Esophagus squamous epithelium (tissue), 5 donors: Measurements from ENCODE around the gene FOXP1. TPM values are rescaled to one million over a fixed set of nuclear protein-coding genes. Genes with fewer than 3 reads are reported as not detected.

Experiments
- DNase-seq: peaks from one replicate; lab custom pipeline; 2025; lab: John Stamatoyannopoulos, UW
- H3K27ac ChIP-seq, 4 donors: fragments of 200-600 bp; sonication (generic); one replicate each; pipeline ENCODE4 v1.5.1; 2016 to 2019; ENCODE audit warnings: mild to moderate bottlenecking in 1 of 4
- H3K27me3 ChIP-seq, 4 donors: fragments of 200-600 bp; sonication (generic); 1 replicate in 3 of 4; 2 replicates in 1 of 4; pipeline versions ENCODE4 v1.5.1 to v1.6.0; 2017 to 2021; ENCODE audit warnings: antibody characterized with exemption in 1 of 4
- H3K36me3 ChIP-seq, 3 donors: fragments of 200-600 bp; sonication (generic); one replicate each; pipeline ENCODE4 v1.5.1; 2016 to 2019
- H3K4me1 ChIP-seq, 3 donors: fragments of 200-600 bp; sonication (generic); one replicate each; pipeline ENCODE4 v1.5.1; 2017 to 2019
- H3K4me3 ChIP-seq, 4 donors: fragments of 200-600 bp; sonication (generic); 1 replicate in 3 of 4; 2 replicates in 1 of 4; pipeline ENCODE4 v1.5.1; 2016 to 2019; ENCODE audit warnings: mild to moderate bottlenecking in 2 of 4, moderate library complexity in 1 of 4
- H3K9me3 ChIP-seq, 3 donors: fragments of 200-600 bp; sonication (generic); one replicate each; pipeline ENCODE4 v1.5.1; 2016 to 2019
- POLR2A ChIP-seq, 4 donors: fragments of 450-650 bp; IDR thresholded peaks; one replicate each; pipeline ENCODE4 v1.6.1; 2017; ENCODE audit warnings: antibody characterized with exemption in 4 of 4, mild to moderate bottlenecking in 4 of 4, moderate library complexity in 3 of 4
- WGBS, 2 donors: methylation state at CpG; one replicate each; pipeline ENCODE4 v1.1.5; 2018; 5-methylcytosine and 5-hydroxymethylcytosine counted together
- intact Hi-C: fragments of 100-400 bp; cut with DNase I; formaldehyde crosslinking; loops from one replicate; pipeline ENCODE4 v1.15.0; 2022
- total RNA-seq, 4 donors: library from RNA; depleted of rRNA; stranded (reverse); fragments of >200 nt; gene quantifications; one replicate each; pipeline ENCODE4 v1.1.0, GENCODE V29; 2016
- TF ChIP-seq, protein P1 (sequence below), 6 experiments: fragments of 450-650 bp in 4 of 6; fragments of 200-600 bp in 2 of 6; sonication (generic) in 2 of 6; IDR thresholded peaks; one replicate each; pipeline ENCODE4 v1.5.1; 2016 to 2019; ENCODE audit warnings: antibody characterized with exemption in 6 of 6, mild to moderate bottlenecking in 4 of 6, moderate library complexity in 4 of 6
- donor health status: DM: yes; HTN: yes; CAD: no.

The FOXP1 gene
- total RNA-seq, 4 donors from 2014 or later, result 49.1 to 124 (median 61.1) TPM

DNA sequence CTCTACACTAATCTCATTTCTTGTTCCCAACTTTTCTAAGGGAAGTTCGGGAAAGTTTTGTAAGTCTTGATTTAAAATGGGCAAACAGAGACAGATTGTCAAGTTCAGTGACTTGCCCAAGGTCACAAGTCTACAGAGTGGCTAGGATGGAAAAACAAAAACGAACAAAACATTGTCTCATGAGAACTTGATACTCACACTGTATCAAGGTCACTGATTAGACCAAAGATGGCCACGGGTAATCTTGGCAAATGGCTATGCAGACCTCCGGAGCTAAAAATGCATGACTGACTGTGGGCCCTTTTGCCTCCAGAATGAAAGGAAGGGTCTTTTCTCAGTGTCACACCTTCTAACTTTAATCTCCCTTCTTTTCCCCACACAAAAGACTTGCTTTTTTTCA, 460.9 kb downstream of the FOXP1 start:
- DNase-seq, result no peak
- 79 to 87% methylated on average over 4 of the region's 4 CpGs for WGBS, 2 donors
- Histone ChIP-seq H3K4me1 (peaks cover 0 to 92% (median 20%) of the 10 kb centered on the region in 3 donors), H3K36me3 (no peaks in the 10 kb centered on the region), H3K27ac (no peak overlapping the region), H3K4me3 (no peak overlapping the region), H3K9me3 (no peaks in the 10 kb centered on the region), H3K27me3 (no peaks in the 10 kb centered on the region)
- intact Hi-C loops, result no loop called here
- TF ChIP-seq, protein P1, sequence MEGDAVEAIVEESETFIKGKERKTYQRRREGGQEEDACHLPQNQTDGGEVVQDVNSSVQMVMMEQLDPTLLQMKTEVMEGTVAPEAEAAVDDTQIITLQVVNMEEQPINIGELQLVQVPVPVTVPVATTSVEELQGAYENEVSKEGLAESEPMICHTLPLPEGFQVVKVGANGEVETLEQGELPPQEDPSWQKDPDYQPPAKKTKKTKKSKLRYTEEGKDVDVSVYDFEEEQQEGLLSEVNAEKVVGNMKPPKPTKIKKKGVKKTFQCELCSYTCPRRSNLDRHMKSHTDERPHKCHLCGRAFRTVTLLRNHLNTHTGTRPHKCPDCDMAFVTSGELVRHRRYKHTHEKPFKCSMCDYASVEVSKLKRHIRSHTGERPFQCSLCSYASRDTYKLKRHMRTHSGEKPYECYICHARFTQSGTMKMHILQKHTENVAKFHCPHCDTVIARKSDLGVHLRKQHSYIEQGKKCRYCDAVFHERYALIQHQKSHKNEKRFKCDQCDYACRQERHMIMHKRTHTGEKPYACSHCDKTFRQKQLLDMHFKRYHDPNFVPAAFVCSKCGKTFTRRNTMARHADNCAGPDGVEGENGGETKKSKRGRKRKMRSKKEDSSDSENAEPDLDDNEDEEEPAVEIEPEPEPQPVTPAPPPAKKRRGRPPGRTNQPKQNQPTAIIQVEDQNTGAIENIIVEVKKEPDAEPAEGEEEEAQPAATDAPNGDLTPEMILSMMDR (IDR thresholded peaks at IDR 0.05), result no peak
- no peak for TF ChIP-seq POLR2A (IDR thresholded peaks at IDR 0.05)

DNA sequence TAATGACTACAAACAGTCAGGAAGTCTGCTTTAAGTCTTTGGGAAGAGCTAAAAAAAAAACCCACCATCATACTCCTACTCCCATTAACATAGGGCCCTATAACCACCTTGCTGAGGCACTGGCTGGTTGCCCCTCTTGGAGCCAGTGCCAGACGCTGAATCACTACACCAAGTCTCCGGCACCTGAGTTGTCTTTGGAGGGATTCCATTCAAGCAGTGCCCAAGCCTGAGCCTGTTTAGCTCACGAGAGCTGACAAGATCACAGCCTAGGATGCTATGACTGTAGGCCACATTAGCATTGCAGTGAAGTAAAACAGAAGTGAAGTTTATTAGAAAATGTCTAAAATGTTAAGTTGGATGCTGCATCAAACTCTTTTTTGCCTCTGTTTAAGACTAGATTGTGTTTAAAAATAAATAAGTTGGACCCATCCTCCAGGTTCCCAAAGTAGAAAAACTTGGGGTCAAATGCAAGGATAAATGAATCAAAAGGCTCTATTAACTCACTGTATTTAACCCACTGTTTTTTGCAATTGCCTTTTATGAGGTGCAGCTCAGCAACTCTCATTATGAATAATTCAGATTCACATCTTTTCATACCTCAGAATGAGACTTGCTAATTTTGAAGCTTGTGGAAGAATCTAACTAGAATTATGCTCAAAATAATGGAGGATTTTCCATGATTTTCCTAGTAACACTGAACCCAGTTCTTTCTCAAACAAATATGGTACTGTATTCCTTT, 461.9 kb downstream of the FOXP1 start:
- Histone ChIP-seq H3K27me3 (no peaks in the 10 kb centered on the region), H3K9me3 (no peaks in the 10 kb centered on the region), H3K27ac (no peak overlapping the region), H3K36me3 (no peaks in the 10 kb centered on the region), H3K4me3 (no peak overlapping the region), H3K4me1 (peaks cover 0 to 94% (median 23%) of the 10 kb centered on the region in 3 donors)
- WGBS, 2 donors, result 29 to 35% methylated on average over 2 to 3 of the region's 3 CpGs
- TF ChIP-seq, protein P1 (IDR thresholded peaks at IDR 0.05), result no peak
- no peak for TF ChIP-seq POLR2A (IDR thresholded peaks at IDR 0.05)
- intact Hi-C loops, result no loop called here
- DNase-seq, result no peak

DNA sequence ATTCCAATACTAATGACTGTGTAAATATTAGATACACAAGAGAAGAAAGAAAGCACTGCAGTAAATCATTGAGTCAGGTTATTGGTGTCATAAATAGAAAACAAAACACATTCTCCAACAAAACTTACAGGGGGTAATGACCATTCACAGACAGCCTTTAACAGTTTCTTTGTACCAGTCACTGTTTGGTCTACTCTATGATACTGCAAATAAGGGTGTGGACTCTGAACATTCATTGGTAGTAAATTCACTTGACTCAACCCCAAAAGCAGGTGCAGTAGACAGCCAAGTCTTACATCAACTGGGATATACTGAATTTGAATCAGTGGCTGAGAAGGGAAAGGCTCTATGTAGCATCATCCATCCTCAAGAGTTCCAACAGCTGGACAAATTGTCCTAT, 463.5 kb downstream of the FOXP1 start:
- no peaks in the 10 kb centered on the region for H3K9me3 ChIP-seq
- no peak for DNase-seq
- H3K4me3 ChIP-seq, result no peak overlapping the region
- TF ChIP-seq, protein P1 (IDR thresholded peaks at IDR 0.05), result no peak
- no peak for TF ChIP-seq POLR2A (IDR thresholded peaks at IDR 0.05)
- H3K4me1 ChIP-seq, result peaks cover 0 to 78% (median 19%) of the 10 kb centered on the region in 3 donors
- no peaks in the 10 kb centered on the region for H3K36me3 ChIP-seq
- intact Hi-C loops, result no loop called here
- peak overlapping the region in 1 of 4 donors; percentile 55 for H3K27ac ChIP-seq
- H3K27me3 ChIP-seq, result no peaks in the 10 kb centered on the region

DNA sequence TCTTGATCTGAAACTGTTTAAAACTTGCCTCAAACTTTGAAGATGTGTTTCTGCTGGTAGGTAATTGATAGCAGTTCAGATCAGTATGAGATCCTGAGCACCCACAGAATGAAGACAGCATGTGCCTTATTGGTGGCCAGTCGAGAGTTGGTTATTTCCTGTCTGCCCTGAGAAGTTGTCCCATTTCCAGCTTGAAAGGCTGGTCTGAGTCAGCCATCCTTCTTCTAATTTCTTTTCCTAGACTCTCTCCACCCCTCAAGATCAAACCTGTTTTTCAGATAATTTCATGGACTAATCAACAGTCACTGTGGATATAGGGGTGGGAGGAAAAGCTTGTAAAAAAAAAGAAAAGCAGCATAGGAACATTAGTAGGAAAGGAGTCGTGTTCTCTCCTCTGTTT, 464.4 kb downstream of the FOXP1 start:
- intact Hi-C loops, result no loop called here
- Histone ChIP-seq H3K4me3 (no peak overlapping the region), H3K27ac (peak overlapping the region in 3 of 4 donors; percentile 40 to 55 (median 51)), H3K9me3 (no peaks in the 10 kb centered on the region), H3K4me1 (peaks cover 0 to 71% (median 19%) of the 10 kb centered on the region in 3 donors), H3K27me3 (no peaks in the 10 kb centered on the region), H3K36me3 (no peaks in the 10 kb centered on the region)
- no peak for DNase-seq
- 33 to 34% methylated on average over 2 of the region's 2 CpGs for WGBS, 2 donors
- TF ChIP-seq, protein P1 (IDR thresholded peaks at IDR 0.05), result no peak
- no peak for TF ChIP-seq POLR2A (IDR thresholded peaks at IDR 0.05)

DNA sequence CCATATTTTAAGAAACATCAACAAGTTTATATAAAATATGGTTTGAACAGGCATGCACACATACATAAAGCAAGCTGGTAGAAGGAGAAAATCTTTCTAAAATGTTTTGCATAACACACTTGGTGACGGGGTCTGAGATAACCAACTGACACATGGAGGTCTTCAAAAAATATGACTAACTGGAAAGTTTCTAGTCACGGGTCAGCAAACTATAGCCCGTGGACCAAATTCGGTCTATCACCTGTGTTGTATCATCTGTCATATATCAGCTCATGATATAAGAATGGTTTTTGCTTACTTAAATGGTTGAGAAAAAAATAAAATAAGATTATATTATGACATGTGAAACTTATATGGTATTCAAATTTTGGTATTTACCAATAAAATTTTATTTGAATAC, 465.1 kb downstream of the FOXP1 start:
- Histone ChIP-seq H3K27ac (peak overlapping the region in 1 of 4 donors; percentile 55), H3K4me1 (peaks cover 0 to 64% (median 19%) of the 10 kb centered on the region in 3 donors), H3K27me3 (no peaks in the 10 kb centered on the region), H3K36me3 (no peaks in the 10 kb centered on the region), H3K4me3 (no peak overlapping the region), H3K9me3 (no peaks in the 10 kb centered on the region)
- 84 to 89% methylated on average over 4 of the region's 4 CpGs for WGBS, 2 donors
- intact Hi-C loops, result no loop called here
- TF ChIP-seq POLR2A (IDR thresholded peaks at IDR 0.05), result no peak
- TF ChIP-seq, protein P1 (IDR thresholded peaks at IDR 0.05), result no peak
- DNase-seq, result no peak
